HFF-Myc (cell line): ENCODE results near the gene GTF2H3.

Experiments
- DNase-seq: peaks from one replicate; pipeline ENCODE4 v3.0.0-alpha.2; 2011; ENCODE audit warnings: low read depth; ENCODE audit errors: extremely low read depth
- H3K4me3 ChIP-seq: replicated peaks from 2 replicates; pipeline ENCODE4 v1.5.1; 2011; ENCODE audit warnings: low read depth, mild to moderate bottlenecking, control low read depth, low read length
- CTCF ChIP-seq: IDR thresholded peaks from 2 replicates; pipeline ENCODE4 v1.5.1; 2012; ENCODE audit warnings: mild to moderate bottlenecking, low read depth, low read length, control low read depth; ENCODE audit errors: missing control alignments

GTF2H3 gene

GRCh38 chr12:123696207-123696606 is 62.6 kb downstream of the GTF2H3 start:
- no peak for DNase-seq
- H3K4me3 ChIP-seq = no peak overlapping the region
- no peak for TF ChIP-seq CTCF

GRCh38 chr12:123696646-123697045 is 63.0 kb downstream of the GTF2H3 start:
- TF ChIP-seq CTCF = no peak
- H3K4me3 ChIP-seq = no peak overlapping the region
- DNase-seq = no peak

GRCh38 chr12:123705935-123706334 is 72.3 kb downstream of the GTF2H3 start:
- H3K4me3 ChIP-seq = no peak overlapping the region
- TF ChIP-seq CTCF = no peak
- DNase-seq = no peak

- DNase-seq = no peak
- H3K4me3 ChIP-seq = no peak overlapping the region
- TF ChIP-seq CTCF = no peak
Measured at GRCh38 chr12:123707466-123707865, 73.8 kb downstream of the GTF2H3 start.
